Neuronal stem cell (in vitro differentiated cells): ENCODE results near the gene PRKACB.
"Not testable (repeated sequence)": the region's sequence is repeated elsewhere in the genome, so short reads cannot be mapped to it uniquely, and the experiment has no call there.

Source experiments
- DNase-seq: peaks from one replicate; pipeline ENCODE4 v3.0.0-alpha.2; 2013; ENCODE audit warnings: low spot score
- H2AFZ ChIP-seq: one replicate; pipeline ENCODE4 v1.6.1; 2013; ENCODE audit warnings: mild to moderate bottlenecking, low read length, inconsistent platforms
- H2AK5ac ChIP-seq: 2 replicates; pipeline ENCODE4 v1.6.1; 2013; ENCODE audit warnings: low read depth, mild to moderate bottlenecking, inconsistent platforms, low read length, moderate library complexity, mixed read lengths
- H2BK120ac ChIP-seq: 2 replicates; pipeline ENCODE4 v1.6.1; 2013; ENCODE audit warnings: low read depth, mild to moderate bottlenecking, inconsistent platforms, low read length, moderate library complexity, mixed read lengths
- H2BK12ac ChIP-seq: one replicate; pipeline ENCODE4 v1.6.1; 2013; ENCODE audit warnings: low read length, inconsistent platforms
- H2BK15ac ChIP-seq: 2 replicates; pipeline ENCODE4 v1.6.1; 2013; ENCODE audit warnings: mild to moderate bottlenecking, low read length, inconsistent platforms, mixed read lengths
- H2BK5ac ChIP-seq: one replicate; pipeline ENCODE4 v1.6.1; 2013; ENCODE audit warnings: inconsistent platforms, mild to moderate bottlenecking, low read length, moderate library complexity
- H3K14ac ChIP-seq: one replicate; pipeline ENCODE4 v1.6.1; 2013; ENCODE audit warnings: low read length, inconsistent platforms
- H3K18ac ChIP-seq: 2 replicates; pipeline ENCODE4 v1.6.1; 2013; ENCODE audit warnings: low read length, inconsistent platforms
- H3K23ac ChIP-seq: 2 replicates; pipeline ENCODE4 v1.6.1; 2013; ENCODE audit warnings: low read depth, mild to moderate bottlenecking, mixed read lengths, low read length, inconsistent platforms; ENCODE audit not compliant: poor library complexity
- H3K27ac ChIP-seq: replicated peaks from 3 replicates; pipeline ENCODE4 v1.5.1; 2013; ENCODE audit warnings: low read length, inconsistent platforms
- H3K27me3 ChIP-seq, 3 experiments: 2 replicates each; pipeline ENCODE4 v1.6.1; 2013; ENCODE audit warnings: low read length in 3 of 3, mild to moderate bottlenecking in 2 of 3, inconsistent platforms in 1 of 3, low read depth in 1 of 3, mixed read lengths in 1 of 3, moderate library complexity in 1 of 3; ENCODE audit not compliant: control insufficient read depth in 3 of 3, insufficient read depth in 3 of 3
- H3K36me3 ChIP-seq, 2 donors: replicated peaks in 1 of 2; 2 replicates each; pipeline ENCODE4 v1.6.1; 2013; ENCODE audit warnings: low read length in 2 of 2; ENCODE audit not compliant: control insufficient read depth in 2 of 2, insufficient read depth in 2 of 2
- H3K4ac ChIP-seq: 2 replicates; pipeline ENCODE4 v1.6.1; 2013; ENCODE audit warnings: inconsistent platforms, mild to moderate bottlenecking, low read length, moderate library complexity
- H3K4me1 ChIP-seq, 2 donors: 1 replicate in 1 of 2; 2 replicates in 1 of 2; pipeline ENCODE4 v1.6.1; 2013; ENCODE audit warnings: low read length in 2 of 2, low read depth in 1 of 2; ENCODE audit not compliant: control insufficient read depth in 2 of 2, insufficient read depth in 1 of 2
- H3K4me2 ChIP-seq: one replicate; pipeline ENCODE4 v1.6.1; 2013; ENCODE audit warnings: mild to moderate bottlenecking, low read length, inconsistent platforms; ENCODE audit not compliant: insufficient read depth, poor library complexity, severe bottlenecking
- H3K4me3 ChIP-seq, 2 donors: 2 replicates each; pipeline ENCODE4 v1.5.1; 2013; ENCODE audit warnings: low read length in 2 of 2, mild to moderate bottlenecking in 2 of 2, inconsistent platforms in 1 of 2, moderate library complexity in 1 of 2
- H3K79me1 ChIP-seq: one replicate; pipeline ENCODE4 v1.6.1; 2013; ENCODE audit warnings: low read depth, mild to moderate bottlenecking, inconsistent platforms, low read length, moderate library complexity
- H3K9ac ChIP-seq: one replicate; pipeline ENCODE4 v1.6.1; 2013; ENCODE audit warnings: mild to moderate bottlenecking, low read depth, low read length, inconsistent platforms; ENCODE audit not compliant: poor library complexity
- H3K9me3 ChIP-seq, 2 donors: replicated peaks in 1 of 2; 2 replicates each; pipeline versions ENCODE3 to v1.6.1; 2013; ENCODE audit warnings: low read length in 2 of 2, mild to moderate bottlenecking in 2 of 2, inconsistent platforms in 1 of 2, low read depth in 1 of 2, mixed read lengths in 1 of 2, moderate library complexity in 1 of 2; ENCODE audit not compliant: control insufficient read depth in 2 of 2, insufficient read depth in 1 of 2
- H4K8ac ChIP-seq: one replicate; pipeline ENCODE4 v1.6.1; 2013; ENCODE audit warnings: low read depth, mild to moderate bottlenecking, inconsistent platforms, low read length, moderate library complexity
- H4K91ac ChIP-seq: one replicate; pipeline ENCODE4 v1.6.1; 2013; ENCODE audit warnings: low read length, low read depth, mild to moderate bottlenecking, inconsistent platforms; ENCODE audit not compliant: poor library complexity
- WGBS, 2 donors: extraction: QIAGEN DNeasy Blood & Tissue Kit; methylation state at CpG; one replicate each; pipeline ENCODE4 v1.1.7; 2013; ENCODE audit warnings: missing lambda C conversion rate in 2 of 2, mixed read lengths in 1 of 2; ENCODE audit not compliant: insufficient read length in 2 of 2, insufficient replicate concordance in 1 of 2; ENCODE audit errors: extremely low coverage in 2 of 2; 5-methylcytosine and 5-hydroxymethylcytosine counted together

The PRKACB gene

DNA sequence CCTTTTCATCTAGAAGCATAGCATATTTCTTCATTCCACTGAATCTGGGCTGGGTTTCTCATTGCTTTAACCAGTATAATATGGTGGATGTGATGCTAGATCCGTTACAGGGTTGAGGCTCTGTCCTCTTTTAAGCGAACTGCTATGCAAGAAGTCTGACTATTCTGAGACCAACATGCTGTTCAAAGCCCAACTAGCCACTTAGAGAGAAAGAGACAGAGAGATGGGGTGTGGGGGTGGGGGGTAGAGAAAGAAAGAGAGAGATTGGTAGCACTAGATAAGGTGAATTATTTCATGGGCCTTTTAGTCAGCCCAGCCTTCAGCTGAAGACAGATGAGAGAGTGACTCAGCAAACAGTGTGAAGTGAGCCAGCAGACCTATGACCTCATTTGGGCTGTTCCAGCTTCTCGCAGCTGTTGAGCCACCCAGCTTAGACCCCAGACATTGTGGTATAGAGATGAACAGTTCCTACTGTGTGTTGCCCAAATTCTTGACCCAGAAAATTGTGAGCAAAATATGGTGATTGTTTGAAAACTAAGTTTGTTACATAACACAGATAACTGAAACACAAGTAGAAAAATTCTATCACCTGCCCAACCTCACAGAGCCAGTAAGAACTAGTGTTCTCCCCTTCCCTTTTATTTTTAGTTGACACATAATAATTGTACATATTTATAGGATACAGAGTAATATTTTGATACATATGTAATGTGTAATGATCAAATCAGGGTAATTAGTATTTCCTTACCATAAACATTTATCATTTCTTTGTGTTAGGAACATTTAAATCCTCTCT lies 40.7 kb upstream of the PRKACB start:
- H3K9me3 ChIP-seq, result no peaks in the 10 kb centered on the region
- no peak overlapping the region for H2BK120ac ChIP-seq
- DNase-seq, result peak; percentile 17
- H2BK12ac ChIP-seq, result no peak overlapping the region
- H3K9ac ChIP-seq, result no peak overlapping the region
- H4K8ac ChIP-seq, result no peak overlapping the region
- no peak overlapping the region for H3K14ac ChIP-seq
- H3K18ac ChIP-seq, result no peak overlapping the region
- H3K36me3 ChIP-seq, result no peaks in the 10 kb centered on the region
- no peak overlapping the region for H3K27ac ChIP-seq
- H2BK5ac ChIP-seq, result no peak overlapping the region
- WGBS, 2 donors, result no CpG with 5 or more reads among the region's 3 CpGs
- H2AFZ ChIP-seq, result no peak overlapping the region
- H3K4ac ChIP-seq, result no peak overlapping the region
- no peaks in the 10 kb centered on the region for H3K27me3 ChIP-seq
- no peak overlapping the region for H3K4me3 ChIP-seq
- H2AK5ac ChIP-seq, result no peak overlapping the region
- H3K23ac ChIP-seq, result no peak overlapping the region
- H3K4me2 ChIP-seq, result no peak overlapping the region
- no peak overlapping the region for H2BK15ac ChIP-seq
- no peak overlapping the region for H4K91ac ChIP-seq
- H3K4me1 ChIP-seq, result peaks cover 2 to 5% of the 10 kb centered on the region in 2 donors
- no peaks in the 10 kb centered on the region for H3K79me1 ChIP-seq

DNA sequence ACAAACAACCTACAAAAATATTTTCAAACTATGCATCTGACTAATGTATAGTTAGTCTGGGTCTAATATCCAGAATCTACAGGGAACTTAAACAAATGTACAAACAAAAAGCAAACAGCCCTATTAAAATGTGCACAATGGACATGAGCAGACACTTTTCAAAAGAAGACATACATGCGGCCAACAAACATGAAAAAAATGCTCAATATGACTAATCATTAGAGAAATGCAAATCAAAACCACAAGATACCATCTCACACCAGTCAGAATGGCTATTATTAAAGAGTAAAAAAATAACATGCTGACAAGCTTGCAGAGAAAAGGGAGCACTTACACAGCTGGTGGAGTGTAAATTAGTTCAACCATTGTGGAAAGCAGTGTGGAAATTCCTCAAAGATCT lies 36.5 kb upstream of the PRKACB start:
- H2BK12ac ChIP-seq, H3K4ac ChIP-seq, H3K9ac ChIP-seq, H4K8ac ChIP-seq, H3K79me1 ChIP-seq, H2AK5ac ChIP-seq, H2BK5ac ChIP-seq, H3K36me3 ChIP-seq, H3K4me3 ChIP-seq, H3K9me3 ChIP-seq, H3K14ac ChIP-seq, H3K27me3 ChIP-seq, H3K27ac ChIP-seq, H3K23ac ChIP-seq, H4K91ac ChIP-seq, DNase-seq, H2BK120ac ChIP-seq, H3K4me2 ChIP-seq, H3K18ac ChIP-seq, H2AFZ ChIP-seq, H2BK15ac ChIP-seq, H3K4me1 ChIP-seq: not testable (repeated sequence)
- WGBS, 2 donors, result no CpG with 5 or more reads among the region's 1 CpG

DNA sequence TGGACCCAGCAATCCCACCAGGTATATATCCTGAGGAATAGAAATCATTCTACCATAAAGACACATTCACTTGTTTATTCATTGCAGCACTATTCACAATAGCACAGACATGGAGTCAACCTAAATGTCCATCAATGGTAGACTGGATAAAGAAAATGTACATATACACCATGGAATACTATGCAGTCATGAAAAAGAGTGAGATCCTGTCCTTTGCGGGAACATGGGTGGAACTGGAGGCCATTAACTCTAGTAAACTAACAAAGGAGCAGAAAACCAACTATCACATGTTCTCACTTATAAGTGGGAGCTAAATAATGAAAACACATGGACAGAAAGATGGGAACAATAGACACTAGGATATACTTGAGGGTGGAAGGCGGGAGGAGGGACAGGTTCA lies 36.1 kb upstream of the PRKACB start:
- Histone ChIP-seq H3K36me3 (no peaks in the 10 kb centered on the region), H2BK15ac (no peak overlapping the region), H3K79me1 (no peaks in the 10 kb centered on the region), H4K8ac (no peak overlapping the region), H2AK5ac (no peak overlapping the region), H3K9ac (no peak overlapping the region), H3K27ac (no peak overlapping the region), H3K9me3 (no peaks in the 10 kb centered on the region), H3K18ac (no peak overlapping the region), H2AFZ (no peak overlapping the region), H3K14ac (no peak overlapping the region), H3K23ac (no peak overlapping the region), H3K4me1 (peaks cover 2 to 5% of the 10 kb centered on the region in 2 donors), H4K91ac (no peak overlapping the region), H2BK120ac (no peak overlapping the region), H3K27me3 (no peaks in the 10 kb centered on the region), H3K4me2 (no peak overlapping the region), H3K4me3 (no peak overlapping the region), H2BK12ac (no peak overlapping the region), H3K4ac (no peak overlapping the region), H2BK5ac (no peak overlapping the region)
- DNase-seq, result no peak
- WGBS, 2 donors, result no CpG with 5 or more reads among the region's 2 CpGs

DNA sequence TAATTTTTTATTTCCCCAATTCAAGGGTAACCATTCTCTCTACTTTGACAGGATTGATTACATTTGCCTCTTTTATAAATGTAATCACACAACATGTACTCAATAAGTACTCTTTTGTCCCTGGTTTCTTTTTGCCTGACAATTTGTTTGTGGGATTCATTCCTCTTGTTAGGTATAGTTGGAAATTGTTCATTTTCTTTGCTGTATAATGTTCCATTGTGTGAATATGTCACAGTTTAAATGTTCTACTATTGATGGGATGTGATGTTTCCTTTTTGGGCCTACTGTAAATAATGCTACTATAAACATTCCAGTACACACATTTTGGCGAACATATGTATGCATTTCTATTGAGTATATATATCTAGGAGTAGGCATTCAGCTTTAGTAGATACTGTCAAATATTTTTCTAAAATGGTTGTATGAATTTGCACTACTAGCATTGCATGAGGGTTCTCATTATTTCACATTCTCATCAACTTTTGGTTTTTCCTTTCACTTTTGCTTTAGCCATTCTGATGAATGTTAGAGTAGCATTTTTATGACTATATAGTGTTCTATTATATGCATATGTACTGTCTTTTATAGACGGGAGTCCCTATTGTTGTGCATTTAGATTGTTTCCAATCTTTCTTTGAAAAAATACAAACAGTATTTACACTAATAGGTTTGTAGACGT lies 35.0 kb upstream of the PRKACB start:
- Histone ChIP-seq H2BK12ac (no peak overlapping the region), H3K9me3 (no peaks in the 10 kb centered on the region), H3K4me3 (no peak overlapping the region), H2AFZ (no peak overlapping the region), H3K18ac (no peak overlapping the region), H2BK5ac (no peak overlapping the region), H3K9ac (no peak overlapping the region), H3K36me3 (no peaks in the 10 kb centered on the region), H2AK5ac (no peak overlapping the region), H2BK120ac (no peak overlapping the region), H3K23ac (no peak overlapping the region), H2BK15ac (no peak overlapping the region), H3K79me1 (no peaks in the 10 kb centered on the region), H3K4me1 (no peaks in the 10 kb centered on the region), H3K27ac (no peak overlapping the region), H4K8ac (no peak overlapping the region), H4K91ac (no peak overlapping the region), H3K14ac (no peak overlapping the region), H3K4me2 (no peak overlapping the region), H3K4ac (no peak overlapping the region), H3K27me3 (no peaks in the 10 kb centered on the region)
- no peak for DNase-seq
- WGBS, 2 donors, result no CpG with 5 or more reads among the region's 3 CpGs
